Osteocyte (in vitro differentiated cells): ENCODE results near the gene OR2C1. TPM values are rescaled to one million over a fixed set of nuclear protein-coding genes. Genes with fewer than 3 reads are reported as not detected.

Experiments used
- DNase-seq: peaks from one replicate; pipeline ENCODE4 v3.0.0; 2021; ENCODE audit warnings: mixed read lengths; ENCODE audit not compliant: unreplicated experiment; ENCODE audit errors: extremely low spot score
- H3K27ac Mint-ChIP-seq: one replicate; pipeline ENCODE4 v1.8.0; 2021; ENCODE audit warnings: mild to moderate bottlenecking, mixed read lengths; ENCODE audit not compliant: unreplicated experiment
- H3K27me3 Mint-ChIP-seq: one replicate; pipeline ENCODE4 v1.8.0; 2021; ENCODE audit warnings: mixed read lengths; ENCODE audit not compliant: unreplicated experiment
- H3K36me3 Mint-ChIP-seq: one replicate; pipeline ENCODE4 v1.8.0; 2021; ENCODE audit warnings: mixed read lengths; ENCODE audit not compliant: unreplicated experiment
- H3K4me1 Mint-ChIP-seq: one replicate; pipeline ENCODE4 v1.8.0; 2021; ENCODE audit warnings: mixed read lengths; ENCODE audit not compliant: unreplicated experiment
- H3K4me3 Mint-ChIP-seq: one replicate; pipeline ENCODE4 v1.8.0; 2021; ENCODE audit warnings: mild to moderate bottlenecking, moderate library complexity, mixed read lengths; ENCODE audit not compliant: unreplicated experiment
- H3K9me3 Mint-ChIP-seq: one replicate; pipeline ENCODE4 v1.8.0; 2021; ENCODE audit warnings: mixed read lengths; ENCODE audit not compliant: unreplicated experiment
- CTCF ChIP-seq: fragments of 200-600 bp; sonication (generic); IDR thresholded peaks from 2 replicates; pipeline ENCODE4 v1.5.0; 2021; ENCODE audit warnings: antibody characterized with exemption, mild to moderate bottlenecking, moderate library complexity
- total RNA-seq: library from RNA; stranded (reverse); gene quantifications from 2 replicates; pipeline ENCODE4 v1.2.1, GENCODE V29; 2021

Gene OR2C1
- total RNA-seq, 1 donor from 2014 or later, result not detected

- H3K4me3 Mint-ChIP-seq, result peak overlapping the region; percentile 88
- peaks cover 14% of the 10 kb centered on the region for H3K4me1 Mint-ChIP-seq
- peak overlapping the region; percentile 84 for H3K27ac Mint-ChIP-seq
- TF ChIP-seq CTCF, result no peak
- peaks cover 25% of the 10 kb centered on the region for H3K9me3 Mint-ChIP-seq
- H3K27me3 Mint-ChIP-seq, result no peaks in the 10 kb centered on the region
- peaks cover 56% of the 10 kb centered on the region for H3K36me3 Mint-ChIP-seq
- DNase-seq, result no peak
These were observed 46.2 kb downstream of the OR2C1 start for GRCh38 chr16:3401719-3402397.

Other genes with a start within 250 kb of the OR2C1 start
- gene ZNF205, start 243.3 kb upstream of the OR2C1 start, total RNA-seq, result 14.8 and 15.9 TPM in 2 replicates
- gene ZNF213, start 220.9 kb upstream of the OR2C1 start, total RNA-seq, result 13.4 and 14.3 TPM in 2 replicates
- gene OR1F1, start 167.7 kb upstream of the OR2C1 start, total RNA-seq, result not detected in 2 replicates
- 9.0 and 9.1 TPM in 2 replicates for gene ZNF200, start 120.7 kb upstream of the OR2C1 start, total RNA-seq
- not detected in 2 replicates for gene MEFV, start 99.3 kb upstream of the OR2C1 start, total RNA-seq
- gene ZNF263, start 72.4 kb upstream of the OR2C1 start, total RNA-seq, result 30.4 and 33.2 TPM in 2 replicates
- gene TIGD7, start 50.5 kb upstream of the OR2C1 start, total RNA-seq, result 8.2 and 10.0 TPM in 2 replicates
- 24.2 and 26.2 TPM in 2 replicates for gene ZNF75A, start 50.4 kb upstream of the OR2C1 start, total RNA-seq
- 14.3 and 14.5 TPM in 2 replicates for gene ZSCAN32, start 45.1 kb downstream of the OR2C1 start, total RNA-seq
- gene ZNF174, start 45.3 kb downstream of the OR2C1 start, total RNA-seq, result 13.7 and 14.1 TPM in 2 replicates
- 2.3 TPM in 2 replicates for gene ZNF597, start 87.6 kb downstream of the OR2C1 start, total RNA-seq
- gene NAA60, start 87.8 kb downstream of the OR2C1 start, total RNA-seq, result 53.9 and 55.0 TPM in 2 replicates
- gene C16orf90, start 139.6 kb downstream of the OR2C1 start, total RNA-seq, result not detected in 2 replicates
- 28.7 and 28.9 TPM in 2 replicates for gene CLUAP1, start 145.1 kb downstream of the OR2C1 start, total RNA-seq
- gene NLRC3, start 221.5 kb downstream of the OR2C1 start, total RNA-seq, result not detected in 2 replicates